Peyer's patch (tissue), 4 donors: ENCODE results near the gene GLIS2. TPM values are rescaled to one million over a fixed set of nuclear protein-coding genes. Genes with fewer than 3 reads are reported as not detected.
A peak's percentile ranks its signal among the peaks of the same experiment; 100 is the strongest.

Experiments used
- DNase-seq, 3 donors: peaks; one replicate each; pipeline ENCODE4 v3.0.0-alpha.2; 2017 to 2019
- H3K27ac ChIP-seq, 4 donors: fragments of 200-600 bp; sonication (generic); one replicate each; pipeline ENCODE4 v1.5.1; 2016 to 2019
- H3K27me3 ChIP-seq, 2 donors: fragments of 200-600 bp; sonication (generic); one replicate each; pipeline ENCODE4 v1.5.1; 2019
- H3K36me3 ChIP-seq, 3 donors: fragments of 200-600 bp; sonication (generic); one replicate each; pipeline ENCODE4 v1.5.1; 2016 to 2019
- H3K4me1 ChIP-seq, 4 donors: fragments of 200-600 bp; sonication (generic); one replicate each; pipeline ENCODE4 v1.5.1; 2016 to 2019
- H3K4me3 ChIP-seq, 4 donors: fragments of 200-600 bp; sonication (generic); 1 replicate in 3 of 4; 2 replicates in 1 of 4; pipeline ENCODE4 v1.5.1; 2016 to 2019; ENCODE audit warnings: mild to moderate bottlenecking in 1 of 4
- H3K9me3 ChIP-seq, 4 donors: fragments of 200-600 bp; sonication (generic); one replicate each; pipeline ENCODE4 v1.5.1; 2016 to 2019; ENCODE audit warnings: mild to moderate bottlenecking in 1 of 4
- POLR2A ChIP-seq, 2 donors: fragments of 450-650 bp; IDR thresholded peaks; one replicate each; pipeline ENCODE4 v1.5.1; 2017; ENCODE audit warnings: antibody characterized with exemption in 2 of 2, mild to moderate bottlenecking in 2 of 2, moderate library complexity in 2 of 2
- total RNA-seq, 4 donors: library from RNA; depleted of rRNA; stranded (reverse); fragments of >200 nt; gene quantifications; one replicate each; pipeline ENCODE4 v1.1.0, GENCODE V29; 2016
- TF ChIP-seq, protein P1 (sequence below), 6 experiments: fragments of 450-650 bp in 4 of 6; fragments of 200-600 bp in 2 of 6; sonication (generic) in 1 of 6; IDR thresholded peaks; one replicate each; pipeline ENCODE4 v1.5.1; 2017 to 2019; ENCODE audit warnings: antibody characterized with exemption in 6 of 6, mild to moderate bottlenecking in 3 of 6, moderate library complexity in 1 of 6

GLIS2 gene
- total RNA-seq, 4 donors from 2014 or later: 0.35 to 3.3 (median 1.7) TPM

DNA sequence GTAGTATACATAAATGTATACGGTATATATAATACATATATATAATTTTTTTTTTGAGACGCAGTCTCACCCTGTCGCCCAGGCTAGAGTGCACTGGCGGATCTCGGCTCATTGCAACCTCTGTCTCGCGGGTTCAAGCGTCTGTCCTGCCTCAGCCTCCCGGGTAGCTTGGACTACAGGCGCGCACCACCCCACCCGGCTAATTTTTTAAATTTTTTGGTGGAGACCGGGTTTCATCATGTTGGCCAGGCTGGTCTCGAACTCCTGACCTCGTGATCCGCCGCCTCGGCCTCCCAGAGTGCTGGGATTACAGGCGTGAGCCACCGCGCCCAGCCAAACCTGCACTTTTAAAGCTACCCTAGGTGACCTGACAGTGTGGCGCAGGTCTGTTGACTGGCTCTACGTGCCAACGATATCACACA is 34.5 kb downstream of the GLIS2 start:
- no peak for DNase-seq
- Histone ChIP-seq H3K4me1 (peaks cover 0 to 17% (median 6%) of the 10 kb centered on the region in 4 donors), H3K27me3 (no peaks in the 10 kb centered on the region), H3K4me3 (peak overlapping the region; percentile 75 to 100 (median 97)), H3K9me3 (no peaks in the 10 kb centered on the region), H3K27ac (peak overlapping the region; percentile 87 to 90 (median 88)), H3K36me3 (peaks cover 0 to 4% (median 0%) of the 10 kb centered on the region in 3 donors)
- TF ChIP-seq POLR2A (IDR thresholded peaks at IDR 0.05): no peak
- TF ChIP-seq, protein P1, sequence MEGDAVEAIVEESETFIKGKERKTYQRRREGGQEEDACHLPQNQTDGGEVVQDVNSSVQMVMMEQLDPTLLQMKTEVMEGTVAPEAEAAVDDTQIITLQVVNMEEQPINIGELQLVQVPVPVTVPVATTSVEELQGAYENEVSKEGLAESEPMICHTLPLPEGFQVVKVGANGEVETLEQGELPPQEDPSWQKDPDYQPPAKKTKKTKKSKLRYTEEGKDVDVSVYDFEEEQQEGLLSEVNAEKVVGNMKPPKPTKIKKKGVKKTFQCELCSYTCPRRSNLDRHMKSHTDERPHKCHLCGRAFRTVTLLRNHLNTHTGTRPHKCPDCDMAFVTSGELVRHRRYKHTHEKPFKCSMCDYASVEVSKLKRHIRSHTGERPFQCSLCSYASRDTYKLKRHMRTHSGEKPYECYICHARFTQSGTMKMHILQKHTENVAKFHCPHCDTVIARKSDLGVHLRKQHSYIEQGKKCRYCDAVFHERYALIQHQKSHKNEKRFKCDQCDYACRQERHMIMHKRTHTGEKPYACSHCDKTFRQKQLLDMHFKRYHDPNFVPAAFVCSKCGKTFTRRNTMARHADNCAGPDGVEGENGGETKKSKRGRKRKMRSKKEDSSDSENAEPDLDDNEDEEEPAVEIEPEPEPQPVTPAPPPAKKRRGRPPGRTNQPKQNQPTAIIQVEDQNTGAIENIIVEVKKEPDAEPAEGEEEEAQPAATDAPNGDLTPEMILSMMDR (IDR thresholded peaks at IDR 0.05): no peak

DNA sequence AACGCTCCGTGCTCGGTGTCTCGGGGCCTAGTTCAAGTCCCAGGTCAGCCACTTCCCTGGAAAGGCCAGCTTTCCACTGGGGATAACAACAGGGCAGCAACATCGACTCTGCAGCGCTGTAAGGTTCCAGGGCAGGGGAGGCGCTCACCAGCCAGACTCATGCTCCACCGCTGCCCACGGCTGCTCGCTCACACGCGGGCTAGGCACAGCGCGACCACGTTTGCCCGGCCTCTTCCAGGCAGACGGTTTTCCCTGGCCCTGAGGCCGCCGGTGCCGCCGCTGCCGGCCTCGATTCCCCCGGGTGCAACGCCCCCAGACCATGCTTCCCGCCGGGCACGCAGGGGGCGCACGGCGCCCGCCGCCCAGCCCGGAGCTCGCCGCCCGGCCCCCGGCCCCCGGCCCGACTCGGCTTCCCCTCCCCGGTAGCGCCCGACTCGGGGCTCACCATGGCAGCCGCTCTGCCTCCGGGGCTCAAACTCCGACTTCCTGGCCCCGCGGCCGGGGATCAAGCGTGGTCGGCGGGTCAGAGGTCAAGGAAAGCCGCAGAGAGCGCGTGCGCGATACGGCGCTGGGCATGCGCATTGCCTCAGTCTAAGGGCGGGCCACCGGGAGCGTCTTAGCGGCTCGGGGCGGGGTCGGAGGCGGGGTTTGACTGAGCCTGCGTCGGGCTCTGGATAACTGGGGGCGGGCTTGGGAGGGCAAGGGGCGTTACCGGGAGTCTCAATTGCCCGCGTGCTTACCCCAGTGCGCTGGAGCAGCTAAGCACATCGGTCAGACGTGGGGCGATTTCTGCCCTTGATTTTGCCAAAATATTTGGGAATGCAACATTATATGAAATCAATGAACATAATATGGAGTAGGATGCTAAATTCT is 35.2 kb downstream of the GLIS2 start, which contains the start of gene PAM16:
Gene PAM16 (minus strand): TSS at position 535 of the 873 bp plus-strand sequence. CDS start 87 bp downstream, at position 448.
- TF ChIP-seq, protein P1 (IDR thresholded peaks at IDR 0.05): no peak
- TF ChIP-seq POLR2A (IDR thresholded peaks at IDR 0.05): peak; percentile 31 to 42
- no peaks in the 10 kb centered on the region for H3K27me3 ChIP-seq
- DNase-seq: peak; percentile 97 to 99 (median 98)
- peak within 1 kb of the TSS; percentile 75 to 100 (median 97) for H3K4me3 ChIP-seq
- peaks cover 0 to 4% (median 0%) of the 10 kb centered on the region in 3 donors for H3K36me3 ChIP-seq
- peaks cover 0 to 17% (median 6%) of the 10 kb centered on the region in 4 donors for H3K4me1 ChIP-seq
- peak within 1 kb of the TSS; percentile 87 to 90 (median 88) for H3K27ac ChIP-seq
- no peaks in the 10 kb centered on the region for H3K9me3 ChIP-seq

DNA sequence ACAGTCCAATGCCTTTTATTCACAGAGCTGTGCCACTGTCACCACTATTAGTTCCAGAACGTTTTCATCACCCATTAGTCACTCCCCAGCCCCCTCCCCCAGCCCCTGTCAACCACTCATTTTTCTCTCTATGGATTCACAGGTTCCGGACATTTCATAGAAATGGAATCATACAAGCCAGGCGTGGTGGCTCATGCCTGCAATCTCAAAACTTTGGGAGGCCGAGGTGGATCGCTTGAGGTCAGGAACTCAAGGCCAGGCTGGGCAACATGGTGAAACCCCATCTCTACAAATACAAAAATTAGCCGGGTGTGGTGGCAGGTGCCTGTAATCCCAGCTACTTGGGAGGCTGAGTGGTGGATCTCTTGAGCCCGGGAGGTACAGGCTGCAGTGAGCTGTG is 36.0 kb downstream of the GLIS2 start:
- Histone ChIP-seq H3K4me1 (peaks cover 0 to 17% (median 6%) of the 10 kb centered on the region in 4 donors), H3K9me3 (no peaks in the 10 kb centered on the region), H3K27ac (peak overlapping the region in 2 of 4 donors; percentile 87 to 90), H3K27me3 (no peaks in the 10 kb centered on the region), H3K36me3 (peaks cover 0 to 6% (median 0%) of the 10 kb centered on the region in 3 donors), H3K4me3 (no peak overlapping the region)
- DNase-seq: no peak
- TF ChIP-seq POLR2A (IDR thresholded peaks at IDR 0.05): no peak
- TF ChIP-seq, protein P1 (IDR thresholded peaks at IDR 0.05): no peak

DNA sequence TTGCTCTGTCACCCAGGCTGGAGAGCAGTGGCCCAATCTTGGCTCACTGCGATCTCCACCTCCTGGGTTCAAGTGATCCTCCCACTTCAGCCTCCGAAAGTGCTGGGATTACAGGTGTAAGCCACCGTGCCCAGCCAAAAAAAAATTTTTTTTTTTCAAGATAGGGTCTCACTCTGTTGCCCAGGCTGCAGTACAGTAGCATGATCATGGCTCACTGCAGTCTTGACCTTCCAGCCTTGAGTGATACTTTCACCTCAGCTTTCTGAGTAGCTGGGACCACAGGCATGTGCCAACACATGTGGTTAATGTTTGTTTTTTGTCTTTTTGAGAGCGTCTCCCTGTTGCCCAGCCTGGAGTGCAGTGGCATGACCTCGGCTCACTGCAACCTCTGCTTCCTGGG is 37.0 kb downstream of the GLIS2 start:
- TF ChIP-seq, protein P1 (IDR thresholded peaks at IDR 0.05): no peak
- no peak for TF ChIP-seq POLR2A (IDR thresholded peaks at IDR 0.05)
- Histone ChIP-seq H3K4me3 (no peak overlapping the region), H3K27me3 (no peaks in the 10 kb centered on the region), H3K27ac (no peak overlapping the region), H3K4me1 (peaks cover 0 to 17% (median 6%) of the 10 kb centered on the region in 4 donors), H3K36me3 (peaks cover 0 to 14% (median 0%) of the 10 kb centered on the region in 3 donors), H3K9me3 (no peaks in the 10 kb centered on the region)
- no peak for DNase-seq

DNA sequence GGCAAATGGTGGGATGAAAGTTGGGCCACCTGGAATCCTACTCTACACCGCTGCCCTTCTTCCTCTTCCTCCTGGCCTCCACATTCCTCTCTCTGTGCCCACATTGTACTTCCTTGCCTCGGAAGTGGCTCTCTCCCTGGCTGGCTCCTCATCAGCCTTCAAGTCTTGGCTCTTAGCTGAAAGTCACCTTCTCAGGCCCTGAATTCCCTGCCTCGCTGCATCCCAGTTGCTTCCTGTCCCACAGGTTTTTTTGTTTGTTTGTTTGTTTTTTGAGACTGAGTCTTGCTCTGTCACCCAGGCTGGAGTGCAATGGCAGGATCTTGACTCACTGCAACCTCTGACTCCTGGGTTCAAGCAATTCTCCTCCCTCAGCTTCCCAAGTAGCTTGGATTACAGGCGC is 37.8 kb downstream of the GLIS2 start:
- H3K36me3 ChIP-seq: peaks cover 0 to 22% (median 0%) of the 10 kb centered on the region in 3 donors

More for the DNA sequence above, 37.8 kb downstream of the GLIS2 start:
- H3K9me3 ChIP-seq: no peaks in the 10 kb centered on the region
- H3K4me3 ChIP-seq: no peak overlapping the region
- H3K27ac ChIP-seq: no peak overlapping the region
- no peak for DNase-seq
- H3K4me1 ChIP-seq: peaks cover 0 to 17% (median 6%) of the 10 kb centered on the region in 4 donors
- H3K27me3 ChIP-seq: no peaks in the 10 kb centered on the region
- TF ChIP-seq POLR2A (IDR thresholded peaks at IDR 0.05): no peak
- TF ChIP-seq, protein P1 (IDR thresholded peaks at IDR 0.05): no peak
